GM19452 (cell line): Measurements from ENCODE around the gene IGFBP2.

Source experiments
- ATAC-seq: cut with Tn5 transposase; IDR thresholded peaks from one replicate; pipeline ENCODE4 v1.9.1; 2021; ENCODE audit not compliant: unreplicated experiment

IGFBP2 gene

GRCh38 chr2:216700088-216700567, 66.9 kb downstream of the IGFBP2 start:
- no peak for ATAC-seq

GRCh38 chr2:216700781-216701180, 67.6 kb downstream of the IGFBP2 start:
- ATAC-seq, result no peak

- ATAC-seq, result no peak
These were observed 68.3 kb downstream of the IGFBP2 start for GRCh38 chr2:216701544-216701943.

GRCh38 chr2:216702756-216703155, 69.5 kb downstream of the IGFBP2 start:
- no peak for ATAC-seq

GRCh38 chr2:216710551-216711301, 77.5 kb downstream of the IGFBP2 start:
- no peak for ATAC-seq

GRCh38 chr2:216711348-216711747, 78.1 kb downstream of the IGFBP2 start:
- no peak for ATAC-seq

- ATAC-seq, result no peak
These were observed 80.6 kb downstream of the IGFBP2 start for GRCh38 chr2:216713691-216714336.
